Glomerular visceral epithelial cell (primary cell): ENCODE measurements around the gene CCDC106.

Experiments
- DNase-seq: peaks from one replicate; pipeline ENCODE4 v3.0.0-alpha.2; 2016; ENCODE audit errors: extremely low spot score

CCDC106 gene

GRCh38 chr19:55683449-55684261 is 35.6 kb downstream of the CCDC106 start:
- DNase-seq: no peak

GRCh38 chr19:55684946-55685681 is 37.1 kb downstream of the CCDC106 start:
- no peak for DNase-seq

GRCh38 chr19:55685776-55686175 is 37.8 kb downstream of the CCDC106 start:
- no peak for DNase-seq

- no peak for DNase-seq
These were observed 38.5 kb downstream of the CCDC106 start for GRCh38 chr19:55686311-55687050.

- DNase-seq: no peak
These were observed 39.5 kb downstream of the CCDC106 start for GRCh38 chr19:55687281-55688201.

- DNase-seq: no peak
These were observed 40.6 kb downstream of the CCDC106 start for GRCh38 chr19:55688422-55689218.

- DNase-seq: no peak
These were observed 41.5 kb downstream of the CCDC106 start for GRCh38 chr19:55689411-55690108.

GRCh38 chr19:55690109-55690768 is 42.2 kb downstream of the CCDC106 start:
- DNase-seq: no peak

GRCh38 chr19:55690769-55691545 is 42.9 kb downstream of the CCDC106 start:
- no peak for DNase-seq

GRCh38 chr19:55691561-55692481 is 43.8 kb downstream of the CCDC106 start:
- no peak for DNase-seq

- no peak for DNase-seq
These were observed 44.7 kb downstream of the CCDC106 start for GRCh38 chr19:55692681-55693081.

- DNase-seq: no peak
These were observed 45.4 kb downstream of the CCDC106 start for GRCh38 chr19:55693336-55693974.

GRCh38 chr19:55694241-55694655 is 46.2 kb downstream of the CCDC106 start:
- no peak for DNase-seq

- DNase-seq: no peak
These were observed 46.9 kb downstream of the CCDC106 start for GRCh38 chr19:55694656-55695491.

- no peak for DNase-seq
These were observed 47.7 kb downstream of the CCDC106 start for GRCh38 chr19:55695511-55696290.
